AG08395 (cell line): ENCODE measurements around the gene CADM1.

Experiments
- DNase-seq: peaks from one replicate; pipeline ENCODE4 v3.0.0; 2012; ENCODE audit warnings: mixed read lengths, low spot score

The CADM1 gene

GRCh38 chr11:115317277-115318185, 186.7 kb downstream of the CADM1 start:
- DNase-seq = no peak

GRCh38 chr11:115316696-115317095, 187.5 kb downstream of the CADM1 start:
- DNase-seq = no peak

GRCh38 chr11:115314330-115314920, 189.8 kb downstream of the CADM1 start:
- DNase-seq = no peak

- no peak for DNase-seq
Observed at GRCh38 chr11:115313224-115313838, 190.9 kb downstream of the CADM1 start.

GRCh38 chr11:115311949-115312348, 192.3 kb downstream of the CADM1 start:
- DNase-seq = no peak

GRCh38 chr11:115306689-115307088, 197.5 kb downstream of the CADM1 start:
- DNase-seq = no peak

- DNase-seq = no peak
Observed at GRCh38 chr11:115304774-115305472, 199.3 kb downstream of the CADM1 start.

- DNase-seq = no peak
Observed at GRCh38 chr11:115303929-115304531, 200.2 kb downstream of the CADM1 start.

- no peak for DNase-seq
Observed at GRCh38 chr11:115302946-115303703, 201.1 kb downstream of the CADM1 start.

GRCh38 chr11:115300660-115301428, 203.4 kb downstream of the CADM1 start:
- DNase-seq = peak; percentile 16

GRCh38 chr11:115298300-115299012, 205.8 kb downstream of the CADM1 start:
- no peak for DNase-seq

- no peak for DNase-seq
Observed at GRCh38 chr11:115297330-115297729, 206.9 kb downstream of the CADM1 start.

GRCh38 chr11:115291325-115291724, 212.9 kb downstream of the CADM1 start:
- no peak for DNase-seq

- DNase-seq = no peak
Observed at GRCh38 chr11:115290893-115291292, 213.3 kb downstream of the CADM1 start.

GRCh38 chr11:115290479-115290878, 213.7 kb downstream of the CADM1 start:
- DNase-seq = no peak

- DNase-seq = no peak
Observed at GRCh38 chr11:115287266-115287665, 216.9 kb downstream of the CADM1 start.

- DNase-seq = no peak
Observed at GRCh38 chr11:115286614-115287013, 217.6 kb downstream of the CADM1 start.

GRCh38 chr11:115284773-115285172, 219.4 kb downstream of the CADM1 start:
- no peak for DNase-seq

- DNase-seq = no peak
Observed at GRCh38 chr11:115282923-115283322, 221.3 kb downstream of the CADM1 start.

GRCh38 chr11:115280775-115281174, 223.4 kb downstream of the CADM1 start:
- DNase-seq = no peak
